AG09309 (cell line): ENCODE measurements around the gene PPARD.

Experiments used
- DNase-seq: peaks from one replicate; pipeline ENCODE4 v3.0.0-alpha.2; 2010; ENCODE audit warnings: low read depth
- H3K4me3 ChIP-seq: 2 replicates; pipeline ENCODE4 v1.5.1; 2011; ENCODE audit warnings: mild to moderate bottlenecking, low read depth, low read length, moderate library complexity; ENCODE audit not compliant: control insufficient read depth
- TF ChIP-seq, protein P1 (sequence below): IDR thresholded peaks from 2 replicates; pipeline ENCODE4 v1.5.1; 2011; ENCODE audit warnings: mild to moderate bottlenecking, low read depth, low read length, inconsistent platforms; ENCODE audit not compliant: insufficient read depth, control insufficient read depth; ENCODE audit errors: missing control alignments

PPARD gene

DNA sequence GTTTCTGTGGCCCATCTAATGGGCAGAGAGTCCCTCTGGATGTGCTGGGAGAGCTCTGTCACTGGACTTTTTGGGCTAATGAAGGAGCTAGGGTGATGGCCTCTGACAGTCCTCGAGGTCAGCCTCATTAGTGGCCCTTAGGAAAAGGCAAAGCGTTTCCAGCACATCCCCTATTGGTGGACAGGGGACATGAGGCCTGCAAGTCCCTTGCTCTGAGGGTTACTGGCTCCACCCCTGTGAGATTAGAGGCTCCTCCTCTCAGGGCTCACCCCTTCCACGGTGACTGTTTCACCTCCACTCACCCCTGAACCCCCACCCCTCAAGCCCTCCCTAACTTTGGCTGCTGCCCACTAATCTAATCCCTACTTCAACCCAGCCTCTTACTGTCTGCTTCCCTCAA lies 97.0 kb downstream of the PPARD start:
- TF ChIP-seq, protein P1, sequence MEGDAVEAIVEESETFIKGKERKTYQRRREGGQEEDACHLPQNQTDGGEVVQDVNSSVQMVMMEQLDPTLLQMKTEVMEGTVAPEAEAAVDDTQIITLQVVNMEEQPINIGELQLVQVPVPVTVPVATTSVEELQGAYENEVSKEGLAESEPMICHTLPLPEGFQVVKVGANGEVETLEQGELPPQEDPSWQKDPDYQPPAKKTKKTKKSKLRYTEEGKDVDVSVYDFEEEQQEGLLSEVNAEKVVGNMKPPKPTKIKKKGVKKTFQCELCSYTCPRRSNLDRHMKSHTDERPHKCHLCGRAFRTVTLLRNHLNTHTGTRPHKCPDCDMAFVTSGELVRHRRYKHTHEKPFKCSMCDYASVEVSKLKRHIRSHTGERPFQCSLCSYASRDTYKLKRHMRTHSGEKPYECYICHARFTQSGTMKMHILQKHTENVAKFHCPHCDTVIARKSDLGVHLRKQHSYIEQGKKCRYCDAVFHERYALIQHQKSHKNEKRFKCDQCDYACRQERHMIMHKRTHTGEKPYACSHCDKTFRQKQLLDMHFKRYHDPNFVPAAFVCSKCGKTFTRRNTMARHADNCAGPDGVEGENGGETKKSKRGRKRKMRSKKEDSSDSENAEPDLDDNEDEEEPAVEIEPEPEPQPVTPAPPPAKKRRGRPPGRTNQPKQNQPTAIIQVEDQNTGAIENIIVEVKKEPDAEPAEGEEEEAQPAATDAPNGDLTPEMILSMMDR = no peak
- DNase-seq = no peak
- no peak overlapping the region for H3K4me3 ChIP-seq

DNA sequence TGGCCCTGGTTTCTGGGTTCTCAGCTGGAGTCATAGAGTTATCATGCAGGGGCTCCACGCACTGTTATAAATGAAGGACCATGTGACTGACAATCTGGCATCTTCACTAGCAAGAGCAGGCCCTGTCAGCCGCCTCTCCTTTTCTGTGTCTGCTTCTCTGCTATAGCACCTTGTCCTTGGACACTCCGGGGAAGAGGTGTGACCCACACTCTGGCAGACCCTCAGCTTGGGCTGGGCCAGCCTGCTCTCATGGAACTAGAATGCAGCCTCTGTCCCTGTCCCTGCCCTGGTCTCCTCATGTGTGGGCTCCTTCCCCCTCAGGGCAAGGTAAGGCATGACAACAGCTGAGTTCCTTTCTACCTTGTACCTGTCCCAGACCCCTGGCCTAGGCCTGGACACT lies 98.8 kb downstream of the PPARD start:
- no peak for DNase-seq
- TF ChIP-seq, protein P1 = no peak
- no peak overlapping the region for H3K4me3 ChIP-seq

DNA sequence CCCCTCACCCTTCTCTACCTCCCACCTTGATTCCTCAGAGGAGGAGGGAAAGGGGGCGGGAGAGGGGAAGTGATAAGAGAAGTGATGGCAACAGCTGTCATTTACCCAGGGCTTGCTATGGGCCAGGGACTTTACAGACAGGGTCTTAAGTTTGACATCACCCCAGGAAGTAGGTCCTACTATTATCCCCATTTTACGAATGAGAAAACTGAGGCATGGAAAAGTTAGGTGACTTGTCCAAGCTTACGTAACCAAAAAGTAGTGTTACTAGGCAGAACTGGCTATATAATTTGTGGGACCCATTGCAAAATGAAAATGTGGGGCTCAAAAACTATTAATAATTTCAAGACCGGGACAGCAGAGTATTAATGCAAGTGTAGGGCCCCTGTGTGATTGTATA lies 99.3 kb downstream of the PPARD start:
- no peak overlapping the region for H3K4me3 ChIP-seq
- TF ChIP-seq, protein P1 = no peak
- DNase-seq = no peak

DNA sequence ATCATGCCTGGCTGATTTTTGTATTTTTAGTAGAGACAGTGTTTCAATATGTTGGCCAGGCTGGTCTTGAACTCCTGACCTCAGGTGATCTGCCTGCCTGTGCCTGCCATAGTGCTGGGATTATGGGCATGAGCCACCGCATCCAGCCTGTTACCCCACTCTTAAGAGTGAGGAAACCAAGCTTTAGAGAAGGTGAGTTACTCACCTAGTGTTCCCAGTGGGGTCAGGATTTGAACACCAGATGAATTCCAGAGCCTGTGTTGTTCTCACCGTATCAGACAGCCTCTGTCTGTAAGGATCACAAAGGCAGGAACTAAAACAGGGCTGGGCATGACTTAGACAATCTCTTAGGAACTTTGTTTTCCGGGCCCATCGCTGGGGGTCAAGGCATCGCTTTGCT lies 100.3 kb downstream of the PPARD start:
- no peak overlapping the region for H3K4me3 ChIP-seq
- TF ChIP-seq, protein P1 = no peak
- DNase-seq = no peak

DNA sequence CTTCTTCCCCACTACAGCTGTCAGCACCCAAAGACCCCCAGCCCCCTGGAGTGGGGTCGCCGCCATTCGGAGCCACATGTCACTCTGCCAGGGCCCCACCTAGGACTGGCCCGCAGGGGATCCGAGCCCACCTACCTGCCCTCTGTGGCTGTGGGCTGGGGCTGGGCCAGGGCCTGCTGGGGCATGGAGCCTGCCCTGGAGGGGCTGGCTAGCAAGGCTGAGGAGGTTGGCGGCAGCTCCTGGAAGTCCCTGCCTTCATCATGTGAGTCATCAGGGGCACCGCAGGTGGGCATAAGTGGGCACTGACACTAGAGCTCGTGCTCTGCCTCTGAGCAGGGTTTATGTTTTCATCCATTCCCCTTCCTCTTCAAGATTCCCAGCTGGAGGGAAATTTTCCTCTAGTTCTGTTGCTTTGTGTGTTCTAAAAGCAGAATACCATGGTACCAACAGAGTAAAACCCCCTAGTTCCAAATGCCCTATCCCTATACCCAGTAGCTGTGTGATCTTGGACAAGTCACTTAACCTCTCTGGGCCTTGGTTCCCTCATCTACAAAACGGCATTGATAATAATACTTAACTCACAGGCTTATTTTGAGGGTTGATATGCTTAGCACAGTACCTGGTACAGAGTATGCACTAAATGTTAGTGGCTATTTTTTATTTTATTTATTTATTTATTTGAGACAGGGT lies 101.1 kb downstream of the PPARD start:
- TF ChIP-seq, protein P1 = no peak
- no peak for DNase-seq
- H3K4me3 ChIP-seq = no peak overlapping the region

DNA sequence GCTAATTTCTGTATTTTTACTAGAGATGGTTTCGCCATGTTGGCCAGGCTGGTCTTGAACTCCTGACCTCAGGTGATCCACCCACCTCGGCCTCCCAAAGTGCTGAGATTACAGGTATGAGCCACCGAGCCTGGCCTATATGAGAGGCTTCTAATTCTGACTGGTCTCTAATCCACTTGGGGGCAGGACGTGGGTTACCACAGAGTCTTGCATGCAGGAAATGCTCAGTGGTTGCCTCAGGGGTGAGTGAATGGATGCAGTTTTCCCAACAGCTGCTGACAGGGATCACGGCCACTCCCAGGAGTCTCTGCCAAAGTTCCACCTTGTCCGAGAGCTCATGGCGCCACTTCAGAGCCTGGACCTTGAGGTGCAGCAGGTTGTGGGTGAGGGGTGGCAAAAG lies 103.3 kb downstream of the PPARD start:
- TF ChIP-seq, protein P1 = no peak
- no peak overlapping the region for H3K4me3 ChIP-seq
- DNase-seq = no peak
